ENCODE results near the gene CPNE7. TPM values are rescaled to one million over a fixed set of nuclear protein-coding genes. Genes with fewer than 3 reads are reported as not detected.

The CPNE7 gene
- total RNA-seq, 1 donor from 2014 or later: 21.1 TPM

- H3K9me3 ChIP-seq (ENCODE audit: low read depth): no peaks in the 10 kb centered on the region
- H3F3A ChIP-seq (ENCODE audit: low read depth): peaks cover 28% of the 10 kb centered on the region
- H4K20me1 ChIP-seq (ENCODE audit: low read depth): no peaks in the 10 kb centered on the region
- H3K9ac ChIP-seq: no peak overlapping the region
- no peaks in the 10 kb centered on the region for H3K36me3 ChIP-seq
- no peaks in the 10 kb centered on the region for H3K9me3 Mint-ChIP-seq
- H2AFZ ChIP-seq (replicated peaks): no peak overlapping the region
- H3K4me2 ChIP-seq: no peak overlapping the region
- no peak for DNase-seq (ENCODE audit: low spot score)
- H3K4me1 ChIP-seq: peaks cover 15% of the 10 kb centered on the region
- no peaks in the 10 kb centered on the region for H3K36me3 Mint-ChIP-seq
- H3K4me3 ChIP-seq: no peak overlapping the region
- peaks cover 12% of the 10 kb centered on the region for H3K27me3 ChIP-seq
- peaks cover 44% of the 10 kb centered on the region for H3K4me1 Mint-ChIP-seq
- no peak overlapping the region for H3K27ac ChIP-seq
- TF ChIP-seq CTCF (IDR thresholded peaks at IDR 0.05): no peak
- no peak for TF ChIP-seq EZH2phosphoT487 (IDR thresholded peaks at IDR 0.05)
- H3K27ac Mint-ChIP-seq: no peak overlapping the region
- H3K79me2 ChIP-seq (ENCODE audit: low read depth): no peaks in the 10 kb centered on the region
- H3K27me3 Mint-ChIP-seq (ENCODE audit: insufficient read depth, low read depth): peaks cover 11% of the 10 kb centered on the region
- peak overlapping the region; percentile 8 for H3K4me3 Mint-ChIP-seq
These were observed 44.9 kb downstream of the CPNE7 start for GRCh38 chr16:89620406-89620841.

GRCh38 chr16:89621136-89621697, 45.7 kb downstream of the CPNE7 start:
- peaks cover 11% of the 10 kb centered on the region for H3K27me3 Mint-ChIP-seq (ENCODE audit: insufficient read depth, low read depth)
- peaks cover 44% of the 10 kb centered on the region for H3K4me1 Mint-ChIP-seq
- H3F3A ChIP-seq (ENCODE audit: low read depth): peaks cover 28% of the 10 kb centered on the region
- peak overlapping the region; percentile 63 for H3K27ac Mint-ChIP-seq
- no peak overlapping the region for H2AFZ ChIP-seq (replicated peaks)
- no peak overlapping the region for H3K4me2 ChIP-seq
- no peaks in the 10 kb centered on the region for H3K9me3 ChIP-seq (ENCODE audit: low read depth)
- H3K4me3 Mint-ChIP-seq: no peak overlapping the region
- peaks cover 12% of the 10 kb centered on the region for H3K27me3 ChIP-seq
- no peaks in the 10 kb centered on the region for H3K36me3 ChIP-seq
- no peak overlapping the region for H3K4me3 ChIP-seq
- TF ChIP-seq EZH2phosphoT487 (IDR thresholded peaks at IDR 0.05) (no peak), CTCF (IDR thresholded peaks at IDR 0.05) (no peak), EZH2 (IDR thresholded peaks at IDR 0.05) (no peak)
- H4K20me1 ChIP-seq (ENCODE audit: low read depth): no peaks in the 10 kb centered on the region
- no peak overlapping the region for H3K27ac ChIP-seq
- H3K79me2 ChIP-seq (ENCODE audit: low read depth): no peaks in the 10 kb centered on the region
- DNase-seq (ENCODE audit: low spot score): no peak
- no peaks in the 10 kb centered on the region for H3K36me3 Mint-ChIP-seq
- no peaks in the 10 kb centered on the region for H3K9me3 Mint-ChIP-seq
- peaks cover 18% of the 10 kb centered on the region for H3K4me1 ChIP-seq
- H3K9ac ChIP-seq: no peak overlapping the region

- H3K4me1 Mint-ChIP-seq: peaks cover 41% of the 10 kb centered on the region
- H3K4me3 ChIP-seq: no peak overlapping the region
- no peak overlapping the region for H2AFZ ChIP-seq (replicated peaks)
- H3K4me1 ChIP-seq: peaks cover 18% of the 10 kb centered on the region
- H3K27me3 ChIP-seq: peaks cover 12% of the 10 kb centered on the region
- H3K9me3 ChIP-seq (ENCODE audit: low read depth): no peaks in the 10 kb centered on the region
- H3K27ac Mint-ChIP-seq: peak overlapping the region; percentile 57
- H3K27ac ChIP-seq: no peak overlapping the region
- TF ChIP-seq EZH2phosphoT487 (IDR thresholded peaks at IDR 0.05) (no peak), EZH2 (IDR thresholded peaks at IDR 0.05) (no peak), CTCF (IDR thresholded peaks at IDR 0.05) (no peak)
- H3K4me2 ChIP-seq: no peak overlapping the region
- no peaks in the 10 kb centered on the region for H4K20me1 ChIP-seq (ENCODE audit: low read depth)
- H3F3A ChIP-seq (ENCODE audit: low read depth): peaks cover 28% of the 10 kb centered on the region
- H3K9me3 Mint-ChIP-seq: no peaks in the 10 kb centered on the region
- peaks cover 10% of the 10 kb centered on the region for H3K27me3 Mint-ChIP-seq (ENCODE audit: insufficient read depth, low read depth)
- no peak for DNase-seq (ENCODE audit: low spot score)
- no peaks in the 10 kb centered on the region for H3K36me3 Mint-ChIP-seq
- no peaks in the 10 kb centered on the region for H3K79me2 ChIP-seq (ENCODE audit: low read depth)
- H3K36me3 ChIP-seq: no peaks in the 10 kb centered on the region
- peak overlapping the region; percentile 53 for H3K4me3 Mint-ChIP-seq
- H3K9ac ChIP-seq: no peak overlapping the region
These were observed 46.3 kb downstream of the CPNE7 start for GRCh38 chr16:89621698-89622409.
